SK-N-SH (cell line): Measurements from ENCODE around the gene NGLY1.

Source experiments
- FOSL2 ChIP-seq: IDR thresholded peaks from 2 replicates; pipeline ENCODE4 v1.4.0; 2012; ENCODE audit warnings: low read depth, mild to moderate bottlenecking, moderate library complexity, borderline replicate concordance
- RCOR1 ChIP-seq: fragments of 150-350 bp; IDR thresholded peaks from 2 replicates; pipeline ENCODE4 v1.6.1; 2017; ENCODE audit warnings: antibody characterized with exemption, low read length
- YY1 ChIP-seq: IDR thresholded peaks from 2 replicates; pipeline ENCODE4 v1.4.0; 2012; ENCODE audit warnings: low read depth, mild to moderate bottlenecking
- TF ChIP-seq, protein P1 (sequence below): fragments of 200-600 bp; sonication (generic); IDR thresholded peaks from 2 replicates; pipeline ENCODE4 v1.6.1; 2017; ENCODE audit warnings: antibody characterized with exemption, mild to moderate bottlenecking, moderate library complexity
- TF ChIP-seq, protein P2 (sequence below): IDR thresholded peaks from 2 replicates; pipeline ENCODE4 v1.6.1; 2012; ENCODE audit warnings: mild to moderate bottlenecking, low read depth, low read length, moderate library complexity

GRCh38 chr3:25724948-25725645 lies 58.1 kb downstream of the NGLY1 start:
- TF ChIP-seq, protein P1, sequence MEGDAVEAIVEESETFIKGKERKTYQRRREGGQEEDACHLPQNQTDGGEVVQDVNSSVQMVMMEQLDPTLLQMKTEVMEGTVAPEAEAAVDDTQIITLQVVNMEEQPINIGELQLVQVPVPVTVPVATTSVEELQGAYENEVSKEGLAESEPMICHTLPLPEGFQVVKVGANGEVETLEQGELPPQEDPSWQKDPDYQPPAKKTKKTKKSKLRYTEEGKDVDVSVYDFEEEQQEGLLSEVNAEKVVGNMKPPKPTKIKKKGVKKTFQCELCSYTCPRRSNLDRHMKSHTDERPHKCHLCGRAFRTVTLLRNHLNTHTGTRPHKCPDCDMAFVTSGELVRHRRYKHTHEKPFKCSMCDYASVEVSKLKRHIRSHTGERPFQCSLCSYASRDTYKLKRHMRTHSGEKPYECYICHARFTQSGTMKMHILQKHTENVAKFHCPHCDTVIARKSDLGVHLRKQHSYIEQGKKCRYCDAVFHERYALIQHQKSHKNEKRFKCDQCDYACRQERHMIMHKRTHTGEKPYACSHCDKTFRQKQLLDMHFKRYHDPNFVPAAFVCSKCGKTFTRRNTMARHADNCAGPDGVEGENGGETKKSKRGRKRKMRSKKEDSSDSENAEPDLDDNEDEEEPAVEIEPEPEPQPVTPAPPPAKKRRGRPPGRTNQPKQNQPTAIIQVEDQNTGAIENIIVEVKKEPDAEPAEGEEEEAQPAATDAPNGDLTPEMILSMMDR = no peak
- TF ChIP-seq FOSL2 (no peak), RCOR1 (no peak), YY1 (no peak)
- TF ChIP-seq, protein P2, sequence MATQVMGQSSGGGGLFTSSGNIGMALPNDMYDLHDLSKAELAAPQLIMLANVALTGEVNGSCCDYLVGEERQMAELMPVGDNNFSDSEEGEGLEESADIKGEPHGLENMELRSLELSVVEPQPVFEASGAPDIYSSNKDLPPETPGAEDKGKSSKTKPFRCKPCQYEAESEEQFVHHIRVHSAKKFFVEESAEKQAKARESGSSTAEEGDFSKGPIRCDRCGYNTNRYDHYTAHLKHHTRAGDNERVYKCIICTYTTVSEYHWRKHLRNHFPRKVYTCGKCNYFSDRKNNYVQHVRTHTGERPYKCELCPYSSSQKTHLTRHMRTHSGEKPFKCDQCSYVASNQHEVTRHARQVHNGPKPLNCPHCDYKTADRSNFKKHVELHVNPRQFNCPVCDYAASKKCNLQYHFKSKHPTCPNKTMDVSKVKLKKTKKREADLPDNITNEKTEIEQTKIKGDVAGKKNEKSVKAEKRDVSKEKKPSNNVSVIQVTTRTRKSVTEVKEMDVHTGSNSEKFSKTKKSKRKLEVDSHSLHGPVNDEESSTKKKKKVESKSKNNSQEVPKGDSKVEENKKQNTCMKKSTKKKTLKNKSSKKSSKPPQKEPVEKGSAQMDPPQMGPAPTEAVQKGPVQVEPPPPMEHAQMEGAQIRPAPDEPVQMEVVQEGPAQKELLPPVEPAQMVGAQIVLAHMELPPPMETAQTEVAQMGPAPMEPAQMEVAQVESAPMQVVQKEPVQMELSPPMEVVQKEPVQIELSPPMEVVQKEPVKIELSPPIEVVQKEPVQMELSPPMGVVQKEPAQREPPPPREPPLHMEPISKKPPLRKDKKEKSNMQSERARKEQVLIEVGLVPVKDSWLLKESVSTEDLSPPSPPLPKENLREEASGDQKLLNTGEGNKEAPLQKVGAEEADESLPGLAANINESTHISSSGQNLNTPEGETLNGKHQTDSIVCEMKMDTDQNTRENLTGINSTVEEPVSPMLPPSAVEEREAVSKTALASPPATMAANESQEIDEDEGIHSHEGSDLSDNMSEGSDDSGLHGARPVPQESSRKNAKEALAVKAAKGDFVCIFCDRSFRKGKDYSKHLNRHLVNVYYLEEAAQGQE = no peak
